MM.1S (cell line): ENCODE results near the gene LMO7.

Experiments
- EZH2phosphoT487 ChIP-seq: fragments of 300-600 bp; sonication (generic); IDR thresholded peaks from 2 replicates; pipeline ENCODE4 v1.6.1; 2018; ENCODE audit warnings: antibody characterized with exemption, low read length
- TF ChIP-seq, protein P1 (sequence below): fragments of 300-600 bp; sonication (generic); IDR thresholded peaks from 2 replicates; pipeline ENCODE4 v1.5.1; 2016; ENCODE audit warnings: antibody characterized with exemption, low read length, mixed read lengths

DNA sequence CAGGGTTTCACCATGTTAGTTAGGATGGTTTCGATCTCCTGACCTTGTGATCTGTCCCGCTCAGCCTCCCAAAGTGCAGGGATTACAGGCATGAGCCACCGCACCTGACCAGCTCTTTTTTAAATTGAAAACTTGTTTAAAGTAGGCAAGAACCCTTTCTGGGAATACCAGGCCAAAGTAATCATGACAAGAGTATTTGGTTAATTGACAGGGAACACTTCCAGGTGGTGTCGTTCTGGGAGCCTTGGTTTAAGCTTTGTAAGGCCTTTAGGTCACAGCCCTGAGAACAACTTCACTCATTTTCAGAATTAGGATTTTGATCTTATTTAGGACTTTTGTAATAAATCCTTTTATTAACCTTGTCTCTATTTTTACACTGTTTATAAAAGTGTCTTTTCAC is 115.2 kb downstream of the LMO7 start:
- TF ChIP-seq, protein P1, sequence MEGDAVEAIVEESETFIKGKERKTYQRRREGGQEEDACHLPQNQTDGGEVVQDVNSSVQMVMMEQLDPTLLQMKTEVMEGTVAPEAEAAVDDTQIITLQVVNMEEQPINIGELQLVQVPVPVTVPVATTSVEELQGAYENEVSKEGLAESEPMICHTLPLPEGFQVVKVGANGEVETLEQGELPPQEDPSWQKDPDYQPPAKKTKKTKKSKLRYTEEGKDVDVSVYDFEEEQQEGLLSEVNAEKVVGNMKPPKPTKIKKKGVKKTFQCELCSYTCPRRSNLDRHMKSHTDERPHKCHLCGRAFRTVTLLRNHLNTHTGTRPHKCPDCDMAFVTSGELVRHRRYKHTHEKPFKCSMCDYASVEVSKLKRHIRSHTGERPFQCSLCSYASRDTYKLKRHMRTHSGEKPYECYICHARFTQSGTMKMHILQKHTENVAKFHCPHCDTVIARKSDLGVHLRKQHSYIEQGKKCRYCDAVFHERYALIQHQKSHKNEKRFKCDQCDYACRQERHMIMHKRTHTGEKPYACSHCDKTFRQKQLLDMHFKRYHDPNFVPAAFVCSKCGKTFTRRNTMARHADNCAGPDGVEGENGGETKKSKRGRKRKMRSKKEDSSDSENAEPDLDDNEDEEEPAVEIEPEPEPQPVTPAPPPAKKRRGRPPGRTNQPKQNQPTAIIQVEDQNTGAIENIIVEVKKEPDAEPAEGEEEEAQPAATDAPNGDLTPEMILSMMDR, result no peak
- no peak for TF ChIP-seq EZH2phosphoT487
